Skeletal muscle tissue (tissue), 4 donors: ENCODE data around the gene PITPNC1. TPM values are rescaled to one million over a fixed set of nuclear protein-coding genes. Genes with fewer than 3 reads are reported as not detected.
"Not testable (repeated sequence)": the region's sequence is repeated elsewhere in the genome, so short reads cannot be mapped to it uniquely, and the experiment has no call there.

Experiments
- H3K27ac ChIP-seq: one replicate; pipeline ENCODE4 v1.7.0; 2013; ENCODE audit warnings: mild to moderate bottlenecking, low read depth, low read length, inconsistent platforms
- H3K27me3 ChIP-seq, 3 donors: one replicate each; pipeline ENCODE4 v1.7.0; 2013; ENCODE audit warnings: low read length in 3 of 3; ENCODE audit not compliant: control insufficient read depth in 3 of 3, insufficient read depth in 3 of 3
- H3K36me3 ChIP-seq, 3 donors: one replicate each; pipeline ENCODE4 v1.7.0; 2013; ENCODE audit warnings: low read length in 3 of 3; ENCODE audit not compliant: control insufficient read depth in 3 of 3, insufficient read depth in 3 of 3
- H3K4me1 ChIP-seq, 3 donors: one replicate each; pipeline ENCODE4 v1.7.0; 2013; ENCODE audit warnings: low read length in 3 of 3, mild to moderate bottlenecking in 3 of 3; ENCODE audit not compliant: control insufficient read depth in 3 of 3, insufficient read depth in 3 of 3
- H3K4me3 ChIP-seq, 3 donors: one replicate each; pipeline ENCODE4 v1.7.0; 2013; ENCODE audit warnings: low read length in 3 of 3
- H3K9ac ChIP-seq, 3 donors: one replicate each; pipeline ENCODE4 v1.7.0; 2013; ENCODE audit warnings: low read length in 3 of 3, mild to moderate bottlenecking in 3 of 3, moderate library complexity in 2 of 3, low read depth in 1 of 3
- H3K9me3 ChIP-seq, 3 donors: one replicate each; pipeline ENCODE4 v1.7.0; 2013; ENCODE audit warnings: low read length in 3 of 3; ENCODE audit not compliant: control insufficient read depth in 3 of 3
- total RNA-seq: library from RNA; depleted of rRNA; stranded (reverse); fragments of >200 nt; gene quantifications from one replicate; pipeline ENCODE4 v1.2.3, GENCODE V29; 2014
- donor health status: Osteomylitis.

The PITPNC1 gene
- total RNA-seq, 1 donor from 2014 or later = 9.4 TPM

DNA sequence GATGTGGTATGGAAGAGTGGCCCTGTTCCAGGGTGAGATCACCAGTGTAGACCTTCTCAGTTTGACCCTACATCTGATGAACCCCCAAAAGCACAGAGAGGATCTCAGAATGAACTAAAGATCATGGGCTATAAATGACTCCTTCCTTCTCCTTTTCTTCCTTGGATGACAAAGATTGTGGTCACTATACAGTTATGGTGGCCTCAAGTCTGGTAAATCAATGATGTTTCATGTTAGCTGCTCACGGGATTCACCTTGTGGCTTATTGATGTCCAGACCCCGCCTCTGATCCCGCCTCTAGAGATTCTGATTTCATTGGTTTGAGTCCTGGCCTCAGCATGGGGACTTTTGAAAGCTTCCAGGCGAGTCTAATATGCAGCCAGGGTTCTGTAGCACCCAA, 112.2 kb downstream of the PITPNC1 start:
- Histone ChIP-seq H3K36me3 (no peaks in the 10 kb centered on the region), H3K9me3 (no peaks in the 10 kb centered on the region), H3K9ac (no peak overlapping the region), H3K4me3 (no peak overlapping the region), H3K27me3 (peaks cover 0 to 4% (median 0%) of the 10 kb centered on the region in 3 donors), H3K4me1 (peaks cover 28 to 30% (median 29%) of the 10 kb centered on the region in 3 donors), H3K27ac (no peak overlapping the region)

DNA sequence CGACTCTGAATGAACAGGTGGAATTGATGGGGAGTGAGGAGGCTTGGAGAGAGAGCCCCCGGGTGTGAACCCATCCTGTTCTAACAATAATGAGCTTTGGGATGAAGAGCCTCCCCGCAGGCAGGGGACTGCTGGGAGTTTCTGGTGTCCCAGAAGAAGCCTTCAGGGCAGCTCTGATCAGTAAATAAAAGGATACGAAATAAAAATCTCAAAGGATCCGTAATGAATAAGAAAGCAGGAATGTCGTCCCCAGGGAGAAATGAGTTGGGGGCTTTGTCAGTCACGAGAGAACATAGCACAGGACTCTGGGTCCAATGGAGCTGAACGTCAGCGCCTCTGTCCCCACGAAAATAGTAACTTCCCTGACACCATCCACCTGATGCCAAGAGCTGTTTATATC, 113.4 kb downstream of the PITPNC1 start:
- peaks cover 28 to 30% (median 29%) of the 10 kb centered on the region in 3 donors for H3K4me1 ChIP-seq
- no peaks in the 10 kb centered on the region for H3K36me3 ChIP-seq
- no peaks in the 10 kb centered on the region for H3K9me3 ChIP-seq
- H3K9ac ChIP-seq = peak overlapping the region; percentile 36 to 47 (median 47)
- H3K4me3 ChIP-seq = peak overlapping the region; percentile 30 to 52 (median 47)
- peaks cover 0 to 4% (median 0%) of the 10 kb centered on the region in 3 donors for H3K27me3 ChIP-seq
- peak overlapping the region; percentile 64 for H3K27ac ChIP-seq

DNA sequence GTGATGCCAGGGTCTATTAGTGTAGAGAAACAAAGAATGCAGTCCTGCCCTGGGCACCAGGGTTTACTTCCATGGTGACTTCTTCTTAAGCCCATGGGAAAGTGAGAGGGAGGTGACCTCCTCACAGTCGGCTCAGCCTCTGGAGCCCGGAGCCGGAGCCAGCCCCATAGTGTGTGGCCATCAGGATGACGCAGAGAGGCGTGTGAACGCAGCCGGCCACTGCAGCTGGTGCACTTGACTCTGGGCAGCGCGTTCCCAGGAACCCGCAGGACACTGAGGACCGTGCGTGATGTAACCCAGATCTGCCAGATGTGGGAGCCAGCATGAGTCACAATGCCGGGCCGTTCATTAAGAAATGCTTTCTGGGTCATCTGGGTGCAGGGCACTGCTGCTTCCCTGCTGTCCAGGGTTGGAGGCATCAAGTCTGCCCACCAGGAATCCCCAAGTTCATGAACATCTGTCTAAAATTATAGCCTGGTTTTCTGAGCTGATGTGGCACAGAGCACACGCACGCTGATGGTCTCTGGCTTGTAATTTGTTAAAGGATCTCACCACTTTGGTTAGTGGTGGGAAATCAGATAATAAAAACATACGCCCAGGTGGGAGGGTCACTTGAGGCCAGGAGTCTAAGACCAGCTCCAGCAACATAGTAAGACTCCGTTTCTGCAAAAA, 114.1 kb downstream of the PITPNC1 start:
- Histone ChIP-seq H3K9ac (peak overlapping the region; percentile 36 to 47 (median 47)), H3K27ac (peak overlapping the region; percentile 64), H3K4me3 (peak overlapping the region; percentile 30 to 52 (median 47)), H3K36me3 (no peaks in the 10 kb centered on the region), H3K9me3 (no peaks in the 10 kb centered on the region), H3K4me1 (peaks cover 28 to 30% (median 29%) of the 10 kb centered on the region in 3 donors), H3K27me3 (peaks cover 0 to 4% (median 0%) of the 10 kb centered on the region in 3 donors)

DNA sequence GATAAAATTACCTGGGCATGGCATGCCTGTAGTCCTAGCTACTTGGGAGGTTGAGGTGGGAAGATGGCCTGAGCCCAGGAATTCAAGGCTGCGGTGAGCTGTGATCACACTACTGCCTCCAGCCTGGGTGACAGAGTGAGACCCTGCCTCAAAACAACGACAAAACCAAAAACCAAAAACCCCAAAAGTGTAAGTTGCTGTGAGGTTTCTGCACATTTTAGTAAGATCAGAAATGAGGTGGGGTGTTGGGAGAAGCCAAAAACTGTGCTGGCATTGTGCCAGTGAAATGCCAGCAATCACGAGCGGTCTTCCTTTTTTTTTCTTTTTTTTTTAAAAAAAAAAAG, 114.6 kb downstream of the PITPNC1 start:
- no peaks in the 10 kb centered on the region for H3K36me3 ChIP-seq
- H3K4me3 ChIP-seq = peak overlapping the region in 2 of 3 donors; percentile 30 to 48
- peaks cover 28 to 30% (median 29%) of the 10 kb centered on the region in 3 donors for H3K4me1 ChIP-seq
- peak overlapping the region in 1 of 3 donors; percentile 47 for H3K9ac ChIP-seq
- H3K9me3 ChIP-seq = no peaks in the 10 kb centered on the region
- H3K27ac ChIP-seq = no peak overlapping the region
- peaks cover 0 to 4% (median 0%) of the 10 kb centered on the region in 3 donors for H3K27me3 ChIP-seq

DNA sequence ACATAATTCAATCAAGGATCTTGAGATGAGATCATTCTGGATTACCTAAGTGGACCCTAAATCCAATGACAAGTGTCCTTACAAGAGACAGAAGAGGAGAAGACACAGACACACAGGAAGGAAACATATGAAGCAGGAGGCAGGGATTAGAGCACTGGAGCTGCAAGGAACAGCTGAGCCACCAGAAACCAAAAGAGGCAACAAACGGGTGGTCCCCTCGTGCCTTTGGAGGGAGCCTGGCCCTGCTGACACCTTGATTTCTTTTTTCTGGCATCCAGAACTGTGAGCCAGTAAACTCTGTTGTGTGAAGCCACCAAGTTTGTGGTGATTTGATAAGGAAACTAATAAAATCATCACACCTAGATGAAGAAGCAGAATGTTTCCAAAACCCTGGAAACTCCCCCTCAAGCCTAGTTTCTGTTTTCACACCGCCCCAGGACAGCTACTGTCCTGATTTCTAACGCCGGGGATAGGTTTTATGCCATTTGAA, 115.2 kb downstream of the PITPNC1 start:
- H3K9me3 ChIP-seq = no peaks in the 10 kb centered on the region
- H3K36me3 ChIP-seq = no peaks in the 10 kb centered on the region
- peaks cover 0 to 4% (median 0%) of the 10 kb centered on the region in 3 donors for H3K27me3 ChIP-seq
- H3K4me3 ChIP-seq = peak overlapping the region in 2 of 3 donors; percentile 33 to 48
- peak overlapping the region in 1 of 3 donors; percentile 27 for H3K9ac ChIP-seq
- H3K4me1 ChIP-seq = peaks cover 28 to 30% (median 29%) of the 10 kb centered on the region in 3 donors
- H3K27ac ChIP-seq = peak overlapping the region; percentile 8

DNA sequence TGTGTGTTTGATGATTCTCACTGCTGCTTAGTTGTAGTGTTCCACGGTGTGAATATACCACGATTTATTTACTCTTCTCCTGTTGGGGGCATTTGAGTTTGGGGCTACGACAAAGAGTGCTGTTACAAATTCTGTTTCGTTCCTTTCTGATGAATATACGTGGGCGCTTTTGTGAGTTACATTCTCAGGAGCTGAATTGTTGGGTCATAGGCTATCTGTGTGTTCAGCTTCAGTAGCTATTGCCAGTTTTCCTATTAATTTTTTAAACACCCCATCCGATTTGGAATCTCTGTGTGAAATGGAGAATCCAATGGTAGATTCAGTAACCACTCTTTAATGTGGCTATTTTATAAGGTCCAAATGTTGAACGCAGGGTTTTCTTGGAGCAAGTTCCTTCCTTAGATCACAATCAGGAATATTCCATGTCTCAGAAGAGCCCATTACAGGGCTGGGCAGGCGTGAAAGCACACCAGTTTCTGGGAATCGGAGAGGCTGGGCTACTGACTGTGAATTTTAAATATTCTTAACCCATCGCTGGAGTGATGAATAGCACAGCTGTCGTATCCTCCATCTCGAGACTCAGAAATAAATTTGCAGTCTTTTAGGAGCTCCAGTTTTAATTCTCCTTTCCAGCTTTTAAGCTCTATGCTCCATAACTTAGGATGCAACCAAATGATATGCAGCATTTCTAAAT, 115.9 kb downstream of the PITPNC1 start:
- Histone ChIP-seq H3K4me3 (peak overlapping the region in 2 of 3 donors; percentile 33 to 48), H3K9ac (peak overlapping the region in 1 of 3 donors; percentile 27), H3K27ac (peak overlapping the region; percentile 8)

DNA sequence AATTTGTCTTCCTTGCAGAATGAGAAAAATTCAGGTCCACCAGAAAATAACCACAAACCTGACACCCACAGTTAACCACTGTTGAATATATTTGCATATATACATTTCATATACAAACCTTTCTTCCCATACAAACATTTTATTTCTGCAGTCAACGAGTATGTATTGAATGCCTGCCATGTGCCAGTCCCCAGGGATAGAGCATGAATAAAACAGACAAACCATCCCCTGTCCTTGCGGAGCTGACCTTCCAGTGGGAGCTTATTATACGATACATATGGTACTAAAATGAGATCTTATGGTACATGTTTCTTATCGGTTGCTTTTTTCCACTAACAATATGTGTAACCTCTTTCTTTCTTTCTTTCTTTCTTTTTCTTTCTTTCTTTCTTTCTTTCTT, 116.7 kb downstream of the PITPNC1 start:
- no peak overlapping the region for H3K9ac ChIP-seq
- H3K27me3 ChIP-seq = peaks cover 0 to 4% (median 0%) of the 10 kb centered on the region in 3 donors
- no peak overlapping the region for H3K4me3 ChIP-seq
- H3K27ac ChIP-seq = no peak overlapping the region
- no peaks in the 10 kb centered on the region for H3K9me3 ChIP-seq
- H3K36me3 ChIP-seq = no peaks in the 10 kb centered on the region
- H3K4me1 ChIP-seq = peaks cover 26 to 30% (median 28%) of the 10 kb centered on the region in 3 donors

More for the DNA sequence above, 115.9 kb downstream of the PITPNC1 start:
- Histone ChIP-seq H3K36me3 (no peaks in the 10 kb centered on the region), H3K27me3 (peaks cover 0 to 4% (median 0%) of the 10 kb centered on the region in 3 donors), H3K4me1 (peaks cover 28 to 30% (median 29%) of the 10 kb centered on the region in 3 donors), H3K9me3 (no peaks in the 10 kb centered on the region)

DNA sequence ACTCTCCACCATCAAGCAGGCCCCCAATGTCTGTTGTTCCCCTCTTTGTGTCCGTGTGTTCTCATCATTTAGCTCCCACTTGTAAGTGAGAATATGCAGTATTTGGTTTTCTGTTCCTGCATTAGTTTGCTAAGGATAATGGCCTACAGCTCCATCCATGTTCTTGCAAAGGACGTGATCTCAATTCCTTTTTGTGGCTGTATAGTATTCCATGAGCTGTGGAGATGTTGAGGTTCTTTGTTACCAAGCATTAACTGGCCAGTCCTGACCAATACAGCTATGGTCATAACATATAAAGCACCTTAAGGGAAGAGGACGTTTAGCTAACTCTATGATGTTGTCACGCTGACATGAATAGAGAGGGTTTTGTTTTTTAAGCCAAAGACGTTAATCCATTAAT, 118.5 kb downstream of the PITPNC1 start:
- H3K4me3 ChIP-seq, H3K27me3 ChIP-seq, H3K9me3 ChIP-seq, H3K9ac ChIP-seq, H3K36me3 ChIP-seq, H3K27ac ChIP-seq: not testable (repeated sequence)
- peaks cover 23 to 28% (median 26%) of the 10 kb centered on the region in 3 donors for H3K4me1 ChIP-seq

DNA sequence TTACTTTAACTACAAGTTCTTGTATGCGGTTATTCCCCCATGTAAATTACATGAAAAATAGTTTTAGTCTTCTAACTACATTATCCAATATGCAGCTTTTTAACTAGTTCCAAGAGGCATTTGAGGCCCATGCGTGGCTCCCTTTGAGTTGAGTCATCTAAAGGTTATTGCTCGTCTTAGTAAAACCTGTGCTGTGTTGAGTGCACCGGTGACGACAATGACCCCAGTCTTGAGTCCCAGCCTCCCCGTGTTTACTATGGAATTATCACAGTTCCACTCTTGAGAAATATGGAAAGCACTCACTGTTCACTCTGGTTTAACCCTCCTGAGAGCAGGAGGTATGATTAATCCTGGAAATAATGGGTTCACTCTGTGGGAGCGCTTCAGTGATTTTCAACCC, 119.2 kb downstream of the PITPNC1 start:
- Histone ChIP-seq H3K27ac (no peak overlapping the region), H3K4me1 (peaks cover 16 to 20% (median 19%) of the 10 kb centered on the region in 3 donors), H3K36me3 (no peaks in the 10 kb centered on the region), H3K4me3 (no peak overlapping the region), H3K27me3 (peaks cover 0 to 4% (median 0%) of the 10 kb centered on the region in 3 donors), H3K9me3 (no peaks in the 10 kb centered on the region), H3K9ac (no peak overlapping the region)

DNA sequence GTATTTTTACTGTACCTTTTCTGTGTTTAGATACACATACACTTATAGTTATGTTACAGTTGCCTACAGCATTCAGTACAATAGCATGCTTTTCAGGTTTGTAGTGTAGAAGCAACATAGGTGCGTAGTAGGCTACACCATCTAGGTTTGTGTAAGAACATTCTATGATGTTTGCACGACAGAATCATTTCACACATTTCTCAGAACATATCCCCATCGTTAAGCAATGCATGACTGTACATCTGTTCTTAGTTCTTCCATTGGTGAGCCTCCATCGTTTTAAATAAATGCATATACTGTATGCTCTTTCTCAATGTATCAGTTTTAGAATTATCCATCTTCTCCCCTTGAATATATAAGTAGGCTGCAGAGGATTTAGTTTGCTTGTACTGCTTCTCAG, 122.6 kb downstream of the PITPNC1 start:
- H3K4me3 ChIP-seq = no peak overlapping the region
- no peaks in the 10 kb centered on the region for H3K36me3 ChIP-seq
- H3K4me1 ChIP-seq = no peaks in the 10 kb centered on the region
- no peaks in the 10 kb centered on the region for H3K27me3 ChIP-seq
- no peaks in the 10 kb centered on the region for H3K9me3 ChIP-seq
- no peak overlapping the region for H3K27ac ChIP-seq
- no peak overlapping the region for H3K9ac ChIP-seq
